IPS-11a (cell line): ENCODE results near the gene SMIM23.

Experiments
- H3K4me3 ChIP-seq: one replicate; pipeline ENCODE4 v1.5.1; 2013; ENCODE audit warnings: low read depth, low read length, control low read depth

The SMIM23 gene

GRCh38 chr5:171813270-171813669 is 27.7 kb downstream of the SMIM23 start:
- no peak overlapping the region for H3K4me3 ChIP-seq

GRCh38 chr5:171813813-171814490 is 28.3 kb downstream of the SMIM23 start:
- no peak overlapping the region for H3K4me3 ChIP-seq

DNA sequence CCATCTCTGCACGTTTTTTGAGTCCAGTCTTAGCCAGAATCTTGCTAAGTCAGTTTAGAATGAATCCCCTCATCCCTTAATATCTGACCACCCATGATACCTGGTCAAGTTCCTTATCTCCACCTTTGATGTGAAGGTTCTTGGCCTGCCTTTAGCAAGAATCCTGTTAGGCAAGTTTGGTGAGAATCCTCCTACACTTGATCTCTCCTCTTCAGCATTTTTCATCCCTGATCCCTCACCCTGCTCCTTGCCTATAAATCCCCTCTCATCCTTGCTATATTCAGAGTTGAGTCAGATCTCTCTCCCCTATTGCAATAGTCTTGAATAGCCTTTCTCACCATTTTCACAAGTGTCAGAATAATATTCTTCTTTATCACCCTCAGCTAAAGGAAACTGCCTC is 31.0 kb downstream of the SMIM23 start:
- no peak overlapping the region for H3K4me3 ChIP-seq

- no peak overlapping the region for H3K4me3 ChIP-seq
Observed at GRCh38 chr5:171820561-171820960, 34.9 kb downstream of the SMIM23 start.

DNA sequence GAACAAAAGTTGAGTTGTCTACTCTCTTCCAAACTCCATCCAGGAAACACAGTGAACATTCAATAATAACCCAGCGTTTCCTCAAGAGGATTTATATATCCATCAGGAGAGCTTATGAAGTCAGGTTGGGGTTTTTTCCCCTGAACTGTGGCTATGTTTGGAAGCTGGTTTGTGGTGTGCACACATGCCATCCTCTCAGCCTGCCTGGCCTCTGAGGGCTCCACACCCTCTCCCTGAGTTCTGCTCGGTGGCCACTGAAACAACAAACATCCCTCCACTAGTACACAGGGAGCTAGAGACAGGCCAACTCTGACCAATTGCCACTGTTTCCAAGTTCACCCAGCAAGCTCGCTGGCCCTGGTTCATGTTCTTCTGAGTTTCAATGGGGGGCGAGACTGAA is 35.7 kb downstream of the SMIM23 start:
- H3K4me3 ChIP-seq: no peak overlapping the region

DNA sequence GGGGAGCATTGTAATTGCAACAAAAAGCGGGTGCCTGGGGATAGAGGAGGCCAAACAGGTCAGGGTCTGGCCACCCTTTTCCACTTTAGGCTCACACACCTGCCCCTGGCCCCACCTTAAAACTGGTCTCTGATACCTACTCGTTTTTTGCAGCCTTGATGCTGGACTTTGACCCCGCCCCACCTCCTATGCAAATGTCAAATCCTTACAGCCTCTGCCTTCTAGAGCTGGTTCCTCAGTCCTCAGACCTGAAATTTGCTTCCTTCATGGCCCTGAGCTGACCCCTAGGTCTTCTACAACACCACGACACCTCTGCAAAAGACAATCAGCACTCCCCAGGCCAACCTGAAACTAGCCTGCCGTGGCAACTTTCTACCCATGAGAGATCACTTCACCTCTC is 37.7 kb downstream of the SMIM23 start:
- no peak overlapping the region for H3K4me3 ChIP-seq

GRCh38 chr5:171825051-171825450 is 39.4 kb downstream of the SMIM23 start:
- no peak overlapping the region for H3K4me3 ChIP-seq

- no peak overlapping the region for H3K4me3 ChIP-seq
Observed at GRCh38 chr5:171826132-171826531, 40.5 kb downstream of the SMIM23 start.

- H3K4me3 ChIP-seq: no peak overlapping the region
Observed at GRCh38 chr5:171827162-171827561, 41.5 kb downstream of the SMIM23 start.

DNA sequence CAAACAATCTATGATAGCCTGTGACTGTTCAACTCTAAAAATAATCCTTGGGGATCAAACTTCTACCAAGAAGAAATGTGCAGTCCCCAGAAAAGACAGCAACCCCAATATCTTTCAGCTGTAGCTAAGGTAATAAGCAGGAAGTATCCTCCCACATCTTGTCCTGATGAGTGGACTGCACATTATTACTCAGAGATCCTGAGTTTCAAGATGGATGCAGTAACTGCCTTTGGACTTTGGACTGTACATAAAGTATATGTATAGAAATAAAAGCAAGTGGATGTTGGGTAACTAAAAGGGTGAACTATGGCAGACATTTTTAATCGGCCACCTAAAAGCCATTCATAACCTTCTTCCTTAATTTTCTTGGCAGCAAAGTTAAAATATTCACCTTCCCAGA is 45.1 kb downstream of the SMIM23 start:
- H3K4me3 ChIP-seq: no peak overlapping the region

- H3K4me3 ChIP-seq: no peak overlapping the region
Observed at GRCh38 chr5:171832775-171833174, 47.2 kb downstream of the SMIM23 start.

- H3K4me3 ChIP-seq: no peak overlapping the region
Observed at GRCh38 chr5:171834461-171834860, 48.8 kb downstream of the SMIM23 start.

DNA sequence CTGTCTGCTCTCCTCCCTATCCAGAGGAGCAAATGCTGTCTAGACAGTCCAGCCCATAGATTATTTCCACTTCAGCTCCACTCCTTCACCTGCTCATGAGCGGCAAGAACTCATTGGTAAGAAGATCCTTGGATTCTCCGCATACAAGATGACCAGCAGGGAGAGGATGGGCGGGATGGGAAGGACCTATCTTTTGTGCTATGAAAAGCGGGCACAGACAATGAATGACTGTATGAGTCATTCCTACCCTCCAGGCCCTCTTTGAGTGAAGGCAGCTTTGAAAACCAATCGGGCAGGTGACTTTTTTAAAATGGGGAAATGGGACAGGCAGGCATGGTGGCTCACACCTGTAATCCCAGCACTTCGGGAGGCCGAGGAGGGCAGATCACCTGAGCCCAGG is 49.4 kb downstream of the SMIM23 start:
- no peak overlapping the region for H3K4me3 ChIP-seq

GRCh38 chr5:171837522-171837921 is 51.9 kb downstream of the SMIM23 start:
- no peak overlapping the region for H3K4me3 ChIP-seq

GRCh38 chr5:171838066-171838465 is 52.4 kb downstream of the SMIM23 start:
- no peak overlapping the region for H3K4me3 ChIP-seq

- H3K4me3 ChIP-seq: no peak overlapping the region
Observed at GRCh38 chr5:171839112-171839511, 53.5 kb downstream of the SMIM23 start.

DNA sequence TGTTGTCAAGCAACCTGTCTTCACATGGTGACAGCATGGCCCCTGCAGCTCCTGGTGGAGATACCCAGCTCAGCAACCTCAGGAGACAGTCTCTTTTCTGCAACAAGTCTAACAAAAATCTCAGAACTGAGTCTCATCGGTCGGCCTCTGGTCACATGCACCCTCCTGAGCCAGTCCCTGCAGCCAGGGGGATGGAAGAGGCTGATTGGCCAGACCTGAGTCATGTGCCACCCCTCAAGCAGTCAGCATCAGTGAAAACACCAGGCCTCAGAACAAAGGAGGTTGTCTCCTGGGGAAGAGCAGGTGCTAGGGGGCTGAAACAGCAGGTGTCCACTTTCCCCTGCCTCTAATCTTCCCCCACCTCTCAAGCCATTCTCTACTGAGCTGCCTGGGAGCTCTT is 54.4 kb downstream of the SMIM23 start:
- H3K4me3 ChIP-seq: no peak overlapping the region
